Measurements from ENCODE around the gene CTXND1.
A peak's percentile ranks its signal among the peaks of the same experiment; 100 is the strongest.
"Not testable (repeated sequence)": the region's sequence is repeated elsewhere in the genome, so short reads cannot be mapped to it uniquely, and the experiment has no call there.

The CTXND1 gene

DNA sequence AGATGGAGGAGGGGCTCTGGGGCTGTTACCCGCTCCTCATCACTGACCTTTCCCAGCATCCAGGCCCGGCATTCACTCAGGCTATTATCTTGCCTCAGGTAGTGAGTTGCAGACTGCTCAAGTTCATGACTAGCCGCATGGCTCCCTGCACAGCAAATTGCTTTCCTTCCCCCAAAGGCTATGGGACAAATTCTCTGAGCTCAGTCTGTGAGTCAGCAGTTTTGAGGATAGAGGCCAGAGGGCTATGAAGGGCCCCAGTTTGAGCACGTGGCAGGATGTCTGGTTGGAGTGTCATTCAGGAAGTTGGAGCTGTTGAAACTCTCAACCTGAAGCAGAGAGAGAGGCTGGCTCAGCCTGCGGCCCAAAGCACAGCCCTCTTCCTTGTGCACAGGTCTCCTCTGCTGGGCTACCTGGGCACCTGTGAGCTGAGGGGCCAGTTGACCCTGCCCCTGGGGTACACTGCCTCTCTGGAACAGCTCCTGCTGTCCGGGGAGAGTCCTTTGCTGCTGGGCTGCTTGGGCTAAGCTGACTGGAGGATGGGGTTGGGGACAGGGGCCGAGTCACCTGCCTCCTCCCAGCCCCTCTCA lies 91.3 kb downstream of the CTXND1 start:
- no peak for DNase-seq (ENCODE audit: low read depth in 2 of 2)

DNA sequence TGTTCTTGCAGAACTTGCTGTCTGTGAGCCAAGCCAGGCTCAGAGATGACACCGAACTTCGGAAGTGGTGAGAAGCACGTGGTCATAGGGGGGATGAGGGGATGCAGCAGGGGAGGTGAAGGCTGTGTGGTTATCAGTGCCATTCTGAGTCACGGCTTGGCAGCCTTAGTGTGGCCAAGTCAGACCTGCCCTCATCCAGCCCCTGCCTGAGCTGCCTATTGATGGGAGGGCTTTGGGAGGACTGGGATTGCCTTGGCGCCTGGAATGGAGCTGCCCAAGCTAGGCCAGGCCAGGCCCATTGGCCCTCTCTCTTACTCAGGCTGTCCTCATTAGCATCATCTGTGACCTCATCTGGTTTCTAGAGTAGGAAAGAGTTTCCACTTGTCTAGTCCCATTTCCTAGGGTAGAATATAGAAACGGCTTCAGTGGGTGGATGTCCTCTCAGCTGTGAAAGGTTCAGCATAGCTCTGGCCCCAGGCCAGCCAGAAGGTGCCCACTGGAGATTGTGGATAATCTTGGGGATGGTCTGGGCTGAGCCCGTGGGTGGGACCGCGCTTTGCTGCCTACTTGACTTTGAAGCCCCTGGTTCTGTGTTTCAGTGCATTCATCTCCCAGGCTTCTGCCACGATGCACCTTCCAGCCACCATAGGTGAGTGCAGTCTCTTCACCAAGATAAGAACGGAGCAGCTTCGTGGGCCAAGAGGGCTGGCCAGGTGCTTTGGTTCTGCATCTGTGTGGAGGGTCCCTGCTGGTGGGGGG lies 92.0 kb downstream of the CTXND1 start:
- DNase-seq (ENCODE audit: low read depth in 2 of 2): no peak

DNA sequence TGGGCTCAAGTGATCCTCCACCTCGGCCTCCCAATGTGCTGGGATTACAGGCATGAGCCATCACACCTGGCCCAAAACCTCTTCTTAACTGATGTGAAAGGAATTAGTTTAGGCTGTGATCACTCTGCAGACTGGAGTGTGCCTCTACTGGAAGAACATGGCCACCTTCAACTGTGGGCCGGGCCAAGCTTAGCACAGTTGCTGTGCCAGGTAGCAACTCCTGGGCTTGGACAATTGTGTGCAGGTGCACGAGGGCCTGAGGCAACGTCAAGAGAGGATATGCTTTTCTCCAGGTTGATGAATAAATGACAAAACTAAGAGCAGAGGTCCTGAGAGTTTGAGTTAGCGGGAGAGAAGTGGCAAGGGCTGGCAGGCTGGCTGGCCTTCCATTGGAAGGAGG lies 92.7 kb downstream of the CTXND1 start:
- no peak for DNase-seq (ENCODE audit: low read depth in 2 of 2)

DNA sequence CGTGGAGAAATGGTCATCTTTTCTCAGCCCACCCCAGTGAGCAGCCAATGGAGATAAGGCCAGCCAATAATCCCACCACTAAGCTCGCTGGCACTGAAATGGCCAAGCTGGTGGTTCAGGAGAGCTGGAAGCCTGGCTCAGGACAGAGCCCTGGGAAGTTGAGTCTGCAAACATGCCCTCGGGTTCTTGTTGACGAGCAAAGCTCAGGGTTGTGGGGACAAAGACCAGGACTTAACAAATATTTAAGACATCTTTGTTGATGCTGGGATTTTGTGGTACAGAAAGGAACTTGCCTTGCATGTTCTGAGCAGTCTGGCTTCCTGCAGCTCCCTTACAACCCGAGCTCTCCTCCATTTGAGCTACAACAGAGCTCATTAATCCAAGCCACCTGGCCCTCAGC lies 94.8 kb downstream of the CTXND1 start:
- DNase-seq (ENCODE audit: low read depth in 2 of 2): no peak

DNA sequence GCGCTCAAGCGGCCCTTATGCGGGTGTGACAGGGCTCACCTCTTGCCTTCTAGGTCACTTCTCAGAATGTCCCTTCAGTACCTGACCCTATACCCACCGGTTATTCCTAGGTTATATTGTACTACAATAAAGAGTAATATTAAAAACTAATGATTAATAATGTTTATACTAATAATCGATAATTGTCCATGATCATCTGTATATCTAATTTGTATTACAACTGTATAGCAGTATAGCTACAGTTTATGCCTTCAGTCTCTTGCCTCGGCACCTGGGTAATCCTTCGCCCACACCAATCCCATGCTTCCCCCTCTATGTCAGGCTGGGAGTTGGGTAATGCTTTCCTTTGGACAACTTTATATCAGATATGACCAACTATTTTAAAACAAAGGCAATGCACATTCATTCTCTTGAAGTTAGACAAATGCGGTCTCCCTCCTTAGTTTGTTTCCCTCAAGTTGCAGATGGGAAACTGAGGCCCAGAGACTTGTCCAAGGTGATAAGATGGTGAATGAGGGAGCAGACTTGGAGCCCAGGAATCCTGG lies 95.8 kb downstream of the CTXND1 start:
- DNase-seq (ENCODE audit: low read depth in 2 of 2): no peak

DNA sequence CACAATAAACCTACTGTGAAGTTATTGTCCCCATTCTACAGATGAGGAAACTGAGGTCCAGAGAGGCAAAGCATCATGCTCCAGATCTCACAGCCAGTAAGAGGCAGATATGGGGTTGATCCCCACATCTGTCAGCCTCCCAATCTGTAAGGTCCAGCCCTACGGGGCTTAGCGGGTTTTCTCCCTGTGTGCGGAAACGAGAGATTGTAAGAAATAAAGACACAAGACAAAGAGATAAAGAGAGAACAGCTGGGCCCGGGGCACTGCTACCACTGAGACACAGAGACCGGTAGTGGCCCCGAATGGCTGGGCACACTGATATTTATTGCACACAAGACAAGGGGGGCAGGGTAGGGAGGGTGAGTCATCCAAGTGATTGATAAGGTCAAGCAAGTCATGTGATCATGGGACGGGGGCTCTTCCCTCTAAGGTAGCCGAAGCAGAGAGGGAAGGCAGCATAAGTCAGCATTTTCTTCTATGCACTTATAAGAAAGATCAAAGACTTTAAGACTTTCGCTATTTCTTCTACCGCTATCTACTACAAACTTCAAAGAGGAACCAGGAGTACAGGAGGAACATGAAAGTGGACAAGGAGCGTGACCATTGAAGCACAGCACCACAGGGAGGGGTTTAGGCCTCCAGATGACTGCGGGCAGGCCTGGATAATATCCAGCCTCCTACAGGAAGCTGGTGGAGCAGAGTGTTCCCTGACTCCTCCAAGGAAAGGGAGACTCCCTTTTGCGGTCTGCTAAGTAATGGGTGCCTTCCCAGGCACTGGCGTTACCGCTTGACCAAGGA lies 96.4 kb downstream of the CTXND1 start:
- DNase-seq (ENCODE audit: low read depth in 2 of 2): not testable (repeated sequence)

DNA sequence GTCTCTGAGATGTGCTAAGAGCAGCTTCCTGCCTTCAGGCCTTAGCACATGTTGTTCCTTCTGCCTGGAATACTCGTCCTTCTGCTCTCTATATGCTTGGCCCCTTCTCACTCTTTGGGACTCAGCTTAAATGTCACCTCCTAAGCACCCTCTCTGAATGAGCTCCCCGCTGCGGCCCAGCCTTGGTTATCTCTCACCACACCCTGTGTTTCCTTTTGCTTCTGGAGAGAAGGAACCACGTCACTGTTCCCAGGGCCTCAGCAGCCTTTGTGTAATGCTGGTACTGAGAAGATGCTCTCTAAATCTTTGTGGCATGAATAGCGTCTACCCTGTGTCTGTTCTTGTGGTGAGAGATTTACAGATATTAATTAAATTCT lies 97.0 kb downstream of the CTXND1 start:
- DNase-seq (ENCODE audit: low read depth in 2 of 2): no peak

DNA sequence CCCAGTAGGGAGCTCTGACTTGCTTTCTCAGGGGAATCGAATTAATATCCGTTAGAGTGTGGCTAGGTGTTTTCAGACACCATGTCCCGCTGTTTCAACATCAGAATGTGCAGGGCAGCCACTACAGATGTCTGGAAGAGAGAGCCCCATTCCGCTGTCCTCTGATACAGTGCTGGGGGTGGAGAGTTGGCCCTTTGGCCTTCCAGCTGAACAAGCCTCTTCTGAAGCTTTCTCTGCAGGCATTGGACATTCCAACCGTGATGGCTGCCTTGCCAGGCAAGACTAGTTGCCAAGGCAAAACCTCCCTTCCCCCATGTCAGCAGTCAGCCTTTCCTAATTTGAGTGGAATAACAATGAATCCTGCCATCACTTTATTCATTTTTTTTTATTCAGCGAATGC lies 97.7 kb downstream of the CTXND1 start:
- DNase-seq (ENCODE audit: low read depth in 2 of 2): no peak

DNA sequence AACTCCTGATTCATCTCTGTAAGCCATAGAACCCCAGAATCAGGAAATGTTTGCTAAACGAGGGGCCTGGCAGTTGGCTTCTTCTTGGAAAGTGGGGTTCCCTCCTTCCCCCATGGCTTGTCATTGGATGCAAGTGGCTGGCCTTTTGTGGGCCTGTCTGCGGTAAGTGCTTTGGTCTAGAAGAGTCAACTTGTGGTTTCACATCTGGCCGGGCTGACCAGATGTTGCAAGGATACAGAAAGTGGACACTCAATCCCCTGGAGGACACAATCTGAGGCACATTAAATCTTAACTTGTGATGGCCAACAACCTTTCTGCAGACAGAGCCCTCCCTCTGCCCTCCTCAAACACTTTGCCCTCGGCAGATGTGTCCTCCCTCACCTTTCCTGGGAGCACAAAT lies 98.1 kb downstream of the CTXND1 start:
- no peak for DNase-seq (ENCODE audit: low read depth in 2 of 2)

DNA sequence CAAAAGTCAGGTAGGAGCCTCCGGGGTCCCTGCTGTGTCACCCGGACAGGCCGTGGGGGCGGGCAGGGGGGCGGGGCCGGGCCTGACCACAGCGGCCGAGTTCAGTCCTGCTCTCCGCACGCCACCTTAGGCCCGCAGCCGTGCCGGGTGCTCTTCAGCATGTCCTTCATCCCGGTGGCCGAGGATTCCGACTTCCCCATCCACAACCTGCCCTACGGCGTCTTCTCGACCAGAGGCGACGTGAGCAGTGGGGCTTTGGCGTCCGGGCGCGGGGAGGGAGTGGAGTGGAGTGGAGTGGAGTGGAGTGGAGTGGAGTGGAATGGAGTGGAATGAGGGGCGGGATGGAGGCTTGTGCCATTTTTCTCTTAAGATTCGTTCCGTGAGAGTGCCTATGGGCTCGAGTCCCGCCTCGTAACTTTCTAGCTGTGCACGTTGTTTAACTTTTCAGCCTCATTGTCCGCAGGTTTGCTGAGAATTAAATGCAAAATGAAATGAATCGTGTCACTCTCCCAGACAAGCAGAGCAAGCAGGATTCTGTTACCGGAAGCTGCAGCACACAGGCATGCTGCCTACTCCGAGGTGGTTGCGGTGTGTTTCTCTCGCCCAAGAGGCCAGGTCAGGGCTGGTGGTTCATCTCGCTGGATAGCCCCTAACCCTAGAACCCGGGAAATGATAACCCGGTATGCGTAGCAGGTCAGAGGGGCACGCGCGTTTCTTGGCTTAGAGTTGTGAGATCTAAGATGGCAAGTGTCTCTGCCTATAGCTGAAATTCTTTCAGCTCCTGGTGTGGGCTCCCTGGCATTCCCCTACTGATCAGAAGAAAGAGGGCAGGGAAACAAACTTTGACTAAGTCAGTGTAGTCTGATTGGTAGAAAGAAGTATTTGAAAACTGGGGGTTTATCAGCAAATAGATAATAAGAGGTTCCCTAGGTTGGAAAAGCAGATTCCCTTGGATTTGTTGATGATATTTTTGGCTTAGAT lies 98.8 kb downstream of the CTXND1 start, which contains the start of gene FAH:
Gene FAH (plus strand): TSS at position 104 of the 981 bp plus-strand sequence. CDS start 56 bp downstream, at position 160.
- DNase-seq (ENCODE audit: low read depth in 2 of 2): no peak

DNA sequence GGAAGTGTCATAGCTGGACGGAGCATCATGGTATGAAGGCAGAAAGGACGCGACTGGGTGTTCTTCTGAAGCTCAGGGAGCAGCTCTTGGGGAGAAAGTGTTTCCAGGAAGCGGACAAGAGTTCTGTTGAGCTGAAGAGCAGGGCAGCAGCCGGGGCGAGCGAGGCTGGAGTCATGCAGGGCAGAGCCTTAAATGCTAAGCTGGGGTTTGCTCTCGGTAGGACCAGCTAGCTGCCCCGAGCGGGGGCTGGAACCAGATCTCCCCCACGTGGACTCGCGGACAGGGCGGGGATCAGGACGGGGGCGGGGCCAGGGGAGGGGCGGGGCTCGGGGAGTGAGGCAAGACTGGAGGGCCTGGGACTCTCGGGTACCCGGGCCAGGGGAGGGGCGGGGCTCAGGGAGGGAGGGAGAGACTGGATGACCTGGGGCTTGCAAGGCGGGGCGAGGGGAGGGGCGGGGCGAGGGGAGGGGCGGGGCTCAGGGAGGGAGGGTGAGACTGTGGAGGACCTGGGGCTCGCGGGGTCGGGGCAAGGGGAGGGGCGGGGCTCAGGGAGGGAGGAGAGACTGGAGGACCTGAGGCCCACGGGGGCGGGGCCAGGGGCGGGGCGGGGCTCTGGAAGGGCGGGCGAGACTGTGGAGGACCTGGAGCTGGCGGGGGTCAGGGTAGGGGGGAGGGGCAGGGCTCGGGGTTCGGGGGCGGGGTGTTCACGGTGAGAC lies 99.7 kb downstream of the CTXND1 start:
- peak; percentile 77 to 87 for DNase-seq (ENCODE audit: low read depth in 2 of 2)

DNA sequence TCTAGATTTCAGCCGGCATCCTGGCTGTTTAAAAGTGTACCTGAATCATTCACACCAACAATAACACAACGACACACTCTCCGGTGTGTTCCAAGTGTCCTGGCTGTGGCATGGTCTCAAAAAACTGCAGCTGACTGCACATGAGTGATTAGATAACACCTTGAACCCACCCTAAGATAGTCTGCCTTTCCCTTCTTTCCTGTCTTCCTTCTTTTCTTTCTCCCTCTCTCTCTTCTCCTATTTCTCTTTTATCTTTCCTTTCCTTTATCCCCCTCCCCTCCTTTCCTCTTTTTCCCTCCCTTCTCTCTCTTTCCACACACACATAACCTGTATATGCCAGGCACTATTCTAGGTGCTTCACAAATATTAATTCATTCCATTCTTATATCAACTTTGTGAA lies 100.4 kb downstream of the CTXND1 start:
- DNase-seq (ENCODE audit: low read depth in 2 of 2): no peak

DNA sequence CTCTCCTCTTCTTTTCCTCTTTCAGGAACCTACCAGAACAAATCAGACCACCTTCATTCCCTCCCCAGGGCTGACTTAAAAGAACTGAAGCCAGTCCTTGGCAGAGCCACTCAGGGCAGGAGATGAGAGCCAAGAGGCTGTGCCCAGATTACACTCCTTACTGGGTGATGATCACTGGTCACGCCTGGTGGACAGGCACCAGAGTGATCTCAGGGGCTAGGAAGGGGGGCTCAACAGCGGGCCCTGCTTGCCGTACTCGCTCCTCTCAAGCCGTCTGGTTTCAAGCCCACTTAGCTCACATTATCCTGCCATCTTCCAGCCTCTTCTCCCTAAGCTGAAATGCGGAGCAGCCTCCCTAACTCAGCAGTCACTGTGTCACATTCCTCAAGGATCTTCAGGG lies 100.9 kb downstream of the CTXND1 start:
- no peak for DNase-seq (ENCODE audit: low read depth in 2 of 2)

Data from activated CD8-positive, alpha-beta memory T cell treated with anti-CD3 and anti-CD28 coated beads for 4 hours (primary cell).